ENCODE results near the gene SLC1A5. TPM values are rescaled to one million over a fixed set of nuclear protein-coding genes. Genes with fewer than 3 reads are reported as not detected.

SLC1A5 gene
- total and polyA plus RNA-seq, 2 donors (not counting 3 experiments of a cell fraction or from before 2014, with no cell fraction given), result 114 TPM

DNA sequence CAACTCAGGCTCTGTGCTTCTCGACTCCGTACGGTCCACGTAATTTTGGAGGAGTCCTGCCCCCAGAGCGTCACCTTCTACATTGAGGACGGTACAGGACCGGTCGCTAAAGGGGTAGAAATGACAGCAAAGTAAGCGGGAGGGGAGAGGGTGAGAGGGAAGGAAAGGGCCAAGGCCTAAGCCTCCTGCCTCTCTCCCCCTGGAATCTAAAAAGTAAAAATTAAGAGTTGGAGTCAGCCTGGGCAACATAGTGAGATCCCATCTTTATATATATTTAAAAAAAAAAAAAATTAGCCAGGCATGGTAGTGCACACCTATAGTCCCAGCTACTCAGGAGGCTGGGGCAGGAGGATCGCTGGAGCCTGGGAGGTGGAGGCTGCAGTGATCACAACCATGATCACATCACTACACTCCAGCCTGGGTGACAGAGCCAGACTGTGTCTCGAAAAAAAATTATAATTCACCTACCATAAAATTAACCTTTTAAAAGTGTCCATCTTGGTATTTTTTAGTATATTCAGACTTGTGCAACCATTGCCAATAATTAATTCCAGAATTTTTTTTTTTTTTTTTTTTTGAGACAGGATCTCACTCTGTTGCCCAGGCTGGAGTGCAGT lies 12.6 kb downstream of the SLC1A5 start:
- Histone ChIP-seq H4K20me1 (replicated peaks; ENCODE audit: control insufficient read depth, extremely low read depth, insufficient read depth, low read length) (no peaks in the 10 kb centered on the region), H3K79me2 (ENCODE audit: control insufficient read depth, insufficient read depth, low read length) (no peaks in the 10 kb centered on the region), H3K9me1 (replicated peaks; ENCODE audit: control insufficient read depth, extremely low read depth, insufficient read depth, low read length) (no peaks in the 10 kb centered on the region), H3K27ac (ENCODE audit: insufficient read depth, low read depth, low read length) (no peak overlapping the region), H3K9ac (replicated peaks; ENCODE audit: extremely low read depth, insufficient read depth, low read length) (no peak overlapping the region), H3K4me3 (replicated peaks in 1 of 3; ENCODE audit: insufficient read depth in 1 of 3, low read depth in 1 of 3, low read length in 3 of 3) (no peak overlapping the region), H3K9me3 (replicated peaks; ENCODE audit: control insufficient read depth, insufficient read depth, low read length) (no peaks in the 10 kb centered on the region), H3K27me3 (ENCODE audit: control insufficient read depth in 2 of 2, insufficient read depth in 2 of 2, low read length in 2 of 2) (no peaks in the 10 kb centered on the region), H3K4me2 (ENCODE audit: insufficient read depth, low read length) (no peak overlapping the region), H2AFZ (ENCODE audit: low read depth, low read length) (no peak overlapping the region), H3K36me3 (ENCODE audit: control insufficient read depth in 2 of 2, extremely low read depth in 1 of 2, insufficient read depth in 2 of 2, low read length in 2 of 2) (peaks cover 8 to 23% of the 10 kb centered on the region in 2 experiments), H3K4me1 (ENCODE audit: control insufficient read depth, extremely low read depth, insufficient read depth, low read length) (no peaks in the 10 kb centered on the region)
- intact Hi-C loops (cut with micrococcal nuclease) (no loop called here), dilution Hi-C loops (cut with MboI; ENCODE audit: extremely low pct_ligation_motif_present, low sequenced_read_pairs) (no loop called here)
- BruUV-seq (replicated peaks), result no TSS peak
- DNase-seq (ENCODE audit: low read depth, low spot score) (no peak), FAIRE-seq (no peak)
- POLR2A ChIA-PET, result no interaction called here
- TF ChIP-seq MYC (IDR thresholded peaks at IDR 0.05; ENCODE audit: low read depth, low read length) (no peak), POLR2A (IDR thresholded peaks at IDR 0.05; ENCODE audit: low read depth, low read length) (no peak), POLR2AphosphoS5 (IDR thresholded peaks at IDR 0.05; ENCODE audit: insufficient read depth, low read depth, low read length) (no peak), GATA2 (IDR thresholded peaks at IDR 0.05; ENCODE audit: insufficient read depth, insufficient read length, low read depth, low read length) (no peak), JUN (IDR thresholded peaks at IDR 0.05; ENCODE audit: borderline replicate concordance, insufficient read depth, insufficient read length, low read depth) (no peak), FOS (IDR thresholded peaks at IDR 0.05; ENCODE audit: borderline replicate concordance, insufficient read depth, low read length) (no peak), EZH2 (IDR thresholded peaks at IDR 0.05; ENCODE audit: borderline replicate concordance, low read depth, low read length, severe bottlenecking) (no peak)
- TF ChIP-seq, protein P1, sequence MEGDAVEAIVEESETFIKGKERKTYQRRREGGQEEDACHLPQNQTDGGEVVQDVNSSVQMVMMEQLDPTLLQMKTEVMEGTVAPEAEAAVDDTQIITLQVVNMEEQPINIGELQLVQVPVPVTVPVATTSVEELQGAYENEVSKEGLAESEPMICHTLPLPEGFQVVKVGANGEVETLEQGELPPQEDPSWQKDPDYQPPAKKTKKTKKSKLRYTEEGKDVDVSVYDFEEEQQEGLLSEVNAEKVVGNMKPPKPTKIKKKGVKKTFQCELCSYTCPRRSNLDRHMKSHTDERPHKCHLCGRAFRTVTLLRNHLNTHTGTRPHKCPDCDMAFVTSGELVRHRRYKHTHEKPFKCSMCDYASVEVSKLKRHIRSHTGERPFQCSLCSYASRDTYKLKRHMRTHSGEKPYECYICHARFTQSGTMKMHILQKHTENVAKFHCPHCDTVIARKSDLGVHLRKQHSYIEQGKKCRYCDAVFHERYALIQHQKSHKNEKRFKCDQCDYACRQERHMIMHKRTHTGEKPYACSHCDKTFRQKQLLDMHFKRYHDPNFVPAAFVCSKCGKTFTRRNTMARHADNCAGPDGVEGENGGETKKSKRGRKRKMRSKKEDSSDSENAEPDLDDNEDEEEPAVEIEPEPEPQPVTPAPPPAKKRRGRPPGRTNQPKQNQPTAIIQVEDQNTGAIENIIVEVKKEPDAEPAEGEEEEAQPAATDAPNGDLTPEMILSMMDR (IDR thresholded peaks at IDR 0.05; ENCODE audit: extremely low read depth in 1 of 2, insufficient read depth in 1 of 2, low read depth in 1 of 2, low read length in 2 of 2), result no peak
- TF ChIP-seq, protein P2, sequence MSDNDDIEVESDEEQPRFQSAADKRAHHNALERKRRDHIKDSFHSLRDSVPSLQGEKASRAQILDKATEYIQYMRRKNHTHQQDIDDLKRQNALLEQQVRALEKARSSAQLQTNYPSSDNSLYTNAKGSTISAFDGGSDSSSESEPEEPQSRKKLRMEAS (IDR thresholded peaks at IDR 0.05; ENCODE audit: insufficient read depth, insufficient read length), result no peak
- CTCF ChIA-PET, result interaction anchor here (1.4 kb wide), 1 partner anchor 9 kb away, joined by 3 read pairs; no protein-coding TSS in a partner anchor

Measured in endothelial cell of umbilical vein (primary cell).